ENCODE results near the gene PPCS.

The PPCS gene

DNA sequence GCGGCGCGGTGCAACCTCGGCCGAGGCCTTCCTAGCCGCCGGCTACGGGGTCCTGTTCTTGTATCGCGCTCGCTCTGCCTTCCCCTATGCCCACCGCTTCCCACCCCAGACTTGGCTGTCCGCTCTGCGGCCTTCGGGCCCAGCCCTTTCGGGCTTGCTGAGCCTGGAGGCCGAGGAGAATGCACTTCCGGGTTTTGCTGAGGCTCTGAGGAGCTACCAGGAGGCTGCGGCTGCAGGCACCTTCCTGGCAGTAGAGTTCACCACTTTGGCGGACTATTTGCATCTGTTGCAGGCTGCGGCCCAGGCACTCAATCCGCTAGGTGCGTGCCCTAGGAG lies 379 bp downstream of the PPCS start (continued):
- TF ChIP-seq EGR2 (tag by site-specific recombination; IDR thresholded peaks at IDR 0.05; ENCODE audit: low read depth): no peak
- TF ChIP-seq, protein P1, sequence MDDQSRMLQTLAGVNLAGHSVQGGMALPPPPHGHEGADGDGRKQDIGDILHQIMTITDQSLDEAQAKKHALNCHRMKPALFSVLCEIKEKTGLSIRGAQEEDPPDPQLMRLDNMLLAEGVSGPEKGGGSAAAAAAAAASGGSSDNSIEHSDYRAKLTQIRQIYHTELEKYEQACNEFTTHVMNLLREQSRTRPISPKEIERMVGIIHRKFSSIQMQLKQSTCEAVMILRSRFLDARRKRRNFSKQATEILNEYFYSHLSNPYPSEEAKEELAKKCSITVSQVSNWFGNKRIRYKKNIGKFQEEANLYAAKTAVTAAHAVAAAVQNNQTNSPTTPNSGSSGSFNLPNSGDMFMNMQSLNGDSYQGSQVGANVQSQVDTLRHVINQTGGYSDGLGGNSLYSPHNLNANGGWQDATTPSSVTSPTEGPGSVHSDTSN (CRISPR knock-in tag; IDR thresholded peaks at IDR 0.05): no peak
- TF ChIP-seq ZBTB8A (tag by site-specific recombination; IDR thresholded peaks at IDR 0.05): no peak; the same call in none of the 2 replicates
- TF ChIP-seq ZNF707 (tag by site-specific recombination; IDR thresholded peaks at IDR 0.05): no peak
- no peak for TF ChIP-seq ZNF654 (tag by site-specific recombination; IDR thresholded peaks at IDR 0.05; ENCODE audit: low read depth)
- TF ChIP-seq SP3 (tag by site-specific recombination; IDR thresholded peaks at IDR 0.05): no peak
- no peak for TF ChIP-seq ZNF133 (tag by site-specific recombination; IDR thresholded peaks at IDR 0.05)
- TF ChIP-seq OVOL3 (tag by site-specific recombination; IDR thresholded peaks at IDR 0.05): no peak; the same call in 1 of the 2 replicates
- peak; percentile 72 for TF ChIP-seq SCRT2 (tag by site-specific recombination; IDR thresholded peaks at IDR 0.05)
- TF ChIP-seq ZNF423 (tag by site-specific recombination; IDR thresholded peaks at IDR 0.05): no peak
- TF ChIP-seq PATZ1 (tag by site-specific recombination; IDR thresholded peaks at IDR 0.05): no peak
- no peak; the same call in 1 of the 2 replicates for TF ChIP-seq KLF7 (tag by site-specific recombination; IDR thresholded peaks at IDR 0.05; ENCODE audit: borderline replicate concordance)
- TF ChIP-seq ZBTB21 (tag by site-specific recombination; IDR thresholded peaks at IDR 0.05): no peak
- TF ChIP-seq ZNF433 (tag by site-specific recombination; IDR thresholded peaks at IDR 0.05; ENCODE audit: low read depth): no peak
- no peak for TF ChIP-seq SP7 (tag by site-specific recombination; IDR thresholded peaks at IDR 0.05)
- TF ChIP-seq ZNF626 (tag by site-specific recombination; IDR thresholded peaks at IDR 0.05): no peak
- no peak; the same call in 1 of the 2 replicates for TF ChIP-seq ZNF121 (tag by site-specific recombination; IDR thresholded peaks at IDR 0.05)
- no peak for TF ChIP-seq ZNF558 (tag by site-specific recombination; IDR thresholded peaks at IDR 0.05)
- no peak for TF ChIP-seq ZBTB49 (tag by site-specific recombination; IDR thresholded peaks at IDR 0.05; ENCODE audit: low read depth)
- peak; percentile 25; the same call in 1 of the 2 replicates for TF ChIP-seq ZNF76 (tag by site-specific recombination; IDR thresholded peaks at IDR 0.05; ENCODE audit: borderline replicate concordance, low read depth)
- no peak for TF ChIP-seq REPIN1 (tag by site-specific recombination; IDR thresholded peaks at IDR 0.05; ENCODE audit: low read depth)
- no peak for TF ChIP-seq ZNF837 (tag by site-specific recombination; IDR thresholded peaks at IDR 0.05)
- TF ChIP-seq ZNF473 (tag by site-specific recombination; IDR thresholded peaks at IDR 0.05): no peak
- TF ChIP-seq, protein P2, sequence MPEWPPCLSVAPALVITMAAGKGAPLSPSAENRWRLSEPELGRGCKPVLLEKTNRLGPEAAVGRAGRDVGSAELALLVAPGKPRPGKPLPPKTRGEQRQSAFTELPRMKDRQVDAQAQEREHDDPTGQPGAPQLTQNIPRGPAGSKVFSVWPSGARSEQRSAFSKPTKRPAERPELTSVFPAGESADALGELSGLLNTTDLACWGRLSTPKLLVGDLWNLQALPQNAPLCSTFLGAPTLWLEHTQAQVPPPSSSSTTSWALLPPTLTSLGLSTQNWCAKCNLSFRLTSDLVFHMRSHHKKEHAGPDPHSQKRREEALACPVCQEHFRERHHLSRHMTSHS (tag by site-specific recombination; IDR thresholded peaks at IDR 0.05): no peak
- no peak for TF ChIP-seq ZNF266 (tag by site-specific recombination; IDR thresholded peaks at IDR 0.05; ENCODE audit: low read depth)
- no peak for TF ChIP-seq HOXC10 (CRISPR knock-in tag; IDR thresholded peaks at IDR 0.05)
- no peak for TF ChIP-seq ZNF521 (tag by site-specific recombination; IDR thresholded peaks at IDR 0.05)
- no peak for TF ChIP-seq ZNF23 (tag by site-specific recombination; IDR thresholded peaks at IDR 0.05; ENCODE audit: borderline replicate concordance)
- TF ChIP-seq FEZF1 (tag by site-specific recombination; IDR thresholded peaks at IDR 0.05): no peak
- peak; percentile 67 for TF ChIP-seq ZBTB17 (tag by site-specific recombination; IDR thresholded peaks at IDR 0.05)
- no peak for TF ChIP-seq ZNF132 (tag by site-specific recombination; IDR thresholded peaks at IDR 0.05; ENCODE audit: borderline replicate concordance)
- no peak for TF ChIP-seq ZNF18 (tag by site-specific recombination; IDR thresholded peaks at IDR 0.05)
- no peak for TF ChIP-seq MEIS1 (CRISPR knock-in tag; IDR thresholded peaks at IDR 0.05; ENCODE audit: borderline replicate concordance)

All from HEK293 (cell line).